GM19240 (cell line): Measurements from ENCODE around the gene P3H3.
"Not testable (repeated sequence)": the region's sequence is repeated elsewhere in the genome, so short reads cannot be mapped to it uniquely, and the experiment has no call there.

Source experiments
- DNase-seq: peaks from one replicate; pipeline ENCODE4 v3.0.0; 2011; ENCODE audit warnings: low spot score; ENCODE audit not compliant: insufficient read length

The P3H3 gene

GRCh38 chr12:6843118-6843902 is 15.1 kb downstream of the P3H3 start:
- DNase-seq = no peak

DNA sequence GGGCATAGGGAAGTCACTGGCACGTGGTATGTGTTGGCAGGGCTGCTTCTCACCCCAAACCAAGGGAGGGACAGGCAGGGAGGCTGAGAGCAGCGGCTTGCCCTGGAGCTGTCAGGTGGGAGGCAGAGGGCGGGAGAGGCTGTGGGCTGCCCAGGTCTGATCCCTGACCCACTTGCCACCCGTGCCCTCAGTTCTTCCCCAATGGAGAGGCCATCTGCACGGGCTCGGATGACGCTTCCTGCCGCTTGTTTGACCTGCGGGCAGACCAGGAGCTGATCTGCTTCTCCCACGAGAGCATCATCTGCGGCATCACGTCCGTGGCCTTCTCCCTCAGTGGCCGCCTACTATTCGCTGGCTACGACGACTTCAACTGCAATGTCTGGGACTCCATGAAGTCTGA is 17.2 kb downstream of the P3H3 start:
- DNase-seq = no peak

GRCh38 chr12:6846316-6846869 is 18.2 kb downstream of the P3H3 start:
- no peak for DNase-seq

- no peak for DNase-seq
Measured at GRCh38 chr12:6847676-6848075, 19.5 kb downstream of the P3H3 start.

DNA sequence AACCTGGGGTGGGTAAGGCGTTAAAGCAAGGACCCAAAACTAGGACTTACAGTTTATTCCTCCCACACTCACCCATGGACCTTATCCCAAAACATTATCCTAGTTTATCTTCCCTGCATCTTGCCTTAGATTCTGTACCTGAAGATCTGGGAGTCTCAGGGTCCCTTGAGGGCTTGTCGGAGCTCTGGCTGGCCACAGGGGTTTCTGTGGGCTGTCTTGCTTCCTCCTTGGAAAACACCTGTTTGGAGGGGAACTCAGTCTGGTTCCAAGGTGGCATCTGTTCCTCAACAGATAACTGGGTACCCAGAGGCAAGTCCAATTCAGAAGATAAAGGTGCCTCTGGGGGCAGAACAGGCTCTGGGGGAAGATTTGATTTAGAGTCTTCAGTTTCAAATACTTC is 21.2 kb downstream of the P3H3 start:
- DNase-seq = no peak

GRCh38 chr12:6849976-6850560 is 21.9 kb downstream of the P3H3 start:
- no peak for DNase-seq

DNA sequence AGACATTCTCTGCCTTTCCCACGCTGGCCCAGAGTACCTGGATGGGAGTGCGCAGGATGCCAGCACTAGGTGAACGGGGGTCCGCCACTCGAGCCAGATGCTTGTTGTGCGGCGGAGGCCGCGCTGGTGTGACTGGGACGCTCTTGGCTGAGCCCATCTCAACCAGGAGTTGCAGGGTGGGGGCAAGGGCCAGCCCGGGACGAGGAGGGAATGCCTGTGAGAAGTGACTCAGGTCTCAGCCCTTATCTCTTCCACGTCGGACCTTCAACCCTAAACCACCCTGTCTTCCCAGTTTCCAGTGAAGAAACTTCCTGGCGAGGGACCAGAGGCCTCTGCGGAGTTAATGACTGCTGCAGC is 22.6 kb downstream of the P3H3 start:
- DNase-seq = no peak

DNA sequence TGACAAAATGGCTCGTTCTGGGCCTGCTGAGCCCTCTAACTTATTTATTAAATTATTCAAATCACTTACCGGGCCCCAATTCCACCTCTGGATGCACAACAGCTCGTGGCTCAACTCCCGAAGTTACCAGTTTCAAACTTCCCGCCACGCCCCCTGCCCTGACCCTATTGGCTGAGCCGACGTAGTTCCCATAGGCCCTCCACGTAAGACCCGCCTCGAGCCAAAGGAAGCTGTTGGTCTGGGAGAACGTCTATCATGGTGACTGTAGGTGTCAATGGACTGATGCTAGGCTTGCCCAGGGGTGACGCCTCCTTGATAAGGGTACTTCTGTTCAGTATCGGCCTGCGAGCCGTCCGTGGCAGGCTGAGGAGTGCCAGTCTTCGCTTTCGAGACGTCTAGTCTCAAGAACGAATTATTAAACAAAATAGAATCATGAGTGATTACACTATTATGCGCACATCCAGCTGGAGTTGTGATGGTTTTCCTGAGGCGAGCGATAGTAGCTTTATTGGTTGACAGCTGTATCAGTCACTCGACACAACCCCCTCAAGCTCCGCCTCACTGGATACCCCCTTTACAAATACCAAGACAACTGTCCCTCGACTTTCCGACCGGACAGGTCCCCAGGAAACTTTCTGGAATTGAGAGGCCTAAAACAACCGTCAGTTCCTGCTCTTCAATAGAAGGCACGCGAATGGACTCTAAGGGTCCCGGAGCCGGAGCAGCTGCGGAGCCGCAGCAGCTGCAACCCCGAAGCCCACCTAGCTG is 23.1 kb downstream of the P3H3 start, which contains the start of gene CDCA3:
Gene CDCA3, minus strand, starts transcription at position 134 of the 768 bp plus-strand sequence. CDS start 334 bp downstream, outside the sequence.
- peak; percentile 100 for DNase-seq

- DNase-seq = peak; percentile 95
Measured at GRCh38 chr12:6851921-6852650, 23.9 kb downstream of the P3H3 start, which contains the start of gene USP5. USP5 (plus strand) TSS chr12:6852150; CDS start chr12:6852180, 30 bp downstream.

GRCh38 chr12:6852651-6853354 is 24.6 kb downstream of the P3H3 start:
- no peak for DNase-seq

DNA sequence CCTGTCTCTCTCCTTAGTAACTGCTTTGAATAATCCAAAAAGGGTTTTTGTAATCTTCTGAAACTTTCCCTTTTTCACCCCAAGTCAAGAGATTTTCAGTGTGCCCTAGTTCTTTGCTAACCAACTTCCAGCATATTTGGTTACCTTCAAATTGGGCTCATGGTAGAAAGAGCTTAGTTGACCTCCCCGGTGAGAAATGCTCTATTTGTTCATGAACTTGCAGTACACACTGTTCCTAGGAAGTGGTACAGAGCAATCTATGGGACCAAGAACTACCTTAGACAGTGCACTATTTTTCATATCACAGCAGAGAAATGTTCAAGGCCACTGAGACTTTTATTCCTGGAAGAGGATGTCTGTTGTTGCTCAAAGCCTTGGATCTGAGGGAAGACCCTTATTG is 25.4 kb downstream of the P3H3 start:
- DNase-seq = no peak

DNA sequence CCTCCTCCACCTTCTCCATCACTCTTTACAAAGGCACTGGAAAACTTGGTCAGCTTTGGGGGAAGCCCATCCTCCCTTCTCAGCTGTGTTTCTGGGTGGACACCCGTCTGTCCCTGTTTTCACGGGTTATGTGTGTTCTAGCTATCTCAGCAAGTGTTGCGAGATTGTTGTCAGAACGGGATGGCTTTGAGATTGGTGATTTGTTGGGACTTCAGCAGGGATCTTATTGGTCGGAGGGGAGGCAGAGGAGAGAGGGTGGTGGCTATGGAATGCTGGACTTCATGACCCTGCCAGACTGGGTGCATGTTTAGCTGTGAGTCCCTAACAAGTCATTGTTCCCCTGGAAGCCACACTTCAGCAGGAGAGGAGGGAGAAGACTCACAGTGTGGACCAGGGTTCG is 25.8 kb downstream of the P3H3 start:
- no peak for DNase-seq

- DNase-seq = no peak
Measured at GRCh38 chr12:6855322-6855721, 27.1 kb downstream of the P3H3 start.

DNA sequence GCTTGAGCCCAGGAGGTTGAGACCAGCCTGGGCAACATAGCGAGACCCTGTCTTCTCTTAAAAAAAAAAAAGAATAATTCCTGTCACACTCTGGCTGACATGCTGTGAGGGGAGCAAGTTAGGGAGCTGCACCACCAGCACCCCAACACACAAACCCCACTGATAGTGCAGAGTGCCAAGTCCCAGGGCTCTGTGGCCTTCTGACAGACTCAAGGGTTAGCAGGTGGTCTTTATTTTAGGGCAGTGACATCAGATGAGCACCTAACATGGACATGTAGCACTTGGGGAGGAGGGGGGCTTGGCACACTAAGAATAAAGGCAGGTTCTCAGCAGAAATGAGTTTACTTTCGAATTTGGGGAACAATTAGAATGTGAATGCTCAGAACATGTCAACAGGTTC is 30.6 kb downstream of the P3H3 start:
- DNase-seq = no peak

DNA sequence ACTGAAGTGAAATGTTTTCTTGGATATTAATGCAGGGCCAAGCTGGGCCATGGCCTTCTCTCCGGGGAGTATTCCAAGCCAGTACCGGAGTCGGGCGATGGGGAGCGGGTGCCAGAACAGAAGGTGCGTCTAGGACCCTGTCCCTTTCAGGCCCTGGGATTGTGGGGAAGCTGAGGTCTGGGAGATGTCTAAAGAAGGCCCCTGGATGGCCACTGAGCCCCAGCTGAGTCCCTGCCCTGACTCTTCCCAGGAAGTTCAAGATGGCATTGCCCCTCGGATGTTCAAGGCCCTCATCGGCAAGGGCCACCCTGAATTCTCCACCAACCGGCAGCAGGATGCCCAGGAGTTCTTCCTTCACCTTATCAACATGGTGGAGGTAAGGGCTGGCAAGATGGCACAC is 31.9 kb downstream of the P3H3 start:
- no peak for DNase-seq

- DNase-seq = no peak
Measured at GRCh38 chr12:6860942-6861341, 32.7 kb downstream of the P3H3 start.

GRCh38 chr12:6861391-6861790 is 33.2 kb downstream of the P3H3 start:
- DNase-seq = no peak

GRCh38 chr12:6863033-6863432 is 34.8 kb downstream of the P3H3 start:
- no peak for DNase-seq

GRCh38 chr12:6863586-6864321 is 35.5 kb downstream of the P3H3 start:
- no peak for DNase-seq

DNA sequence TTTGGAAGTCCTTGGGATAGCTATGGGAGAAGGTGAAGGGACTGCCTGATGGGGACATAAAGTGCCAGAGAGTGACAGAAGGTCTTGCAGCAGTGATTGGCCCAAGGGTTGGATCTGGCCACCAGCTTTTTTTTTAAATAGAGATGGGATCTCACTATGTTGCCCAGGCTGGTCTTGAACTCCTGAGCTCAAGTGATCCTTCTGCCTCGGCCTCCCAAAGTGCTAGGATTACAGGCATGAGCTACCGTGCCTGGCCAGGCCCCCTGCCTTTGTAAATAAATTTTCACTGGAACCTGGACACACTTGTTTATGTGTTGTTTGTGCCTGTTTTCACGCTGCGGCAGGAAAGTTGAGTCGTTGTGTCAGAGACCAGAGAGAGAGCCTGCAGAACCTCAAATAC is 37.1 kb downstream of the P3H3 start:
- DNase-seq = not testable (repeated sequence)
